Measurements from ENCODE around the gene OTULINL. TPM values are rescaled to one million over a fixed set of nuclear protein-coding genes. Genes with fewer than 3 reads are reported as not detected.

OTULINL gene
- total RNA-seq, 2 donors from 2014 or later = 6.2 to 8.9 TPM

GRCh38 chr5:14574096-14574495 is 7.5 kb upstream of the OTULINL start:
- 77 to 88% methylated on average over 3 of the region's 3 CpGs for WGBS, 2 experiments (ENCODE audit: insufficient coverage in 1 of 2, insufficient read length in 1 of 2)
- H3K4me3 Mint-ChIP-seq = no peak overlapping the region
- H3K27me3 Mint-ChIP-seq (ENCODE audit: insufficient read depth) = peaks cover 17% of the 10 kb centered on the region
- Histone ChIP-seq H3K27me3 (ENCODE audit: control insufficient read depth, insufficient read depth, low read length, poor library complexity, severe bottlenecking) (peaks cover 1% of the 10 kb centered on the region), H3K9ac (ENCODE audit: extremely low read depth, low read length, poor library complexity, severe bottlenecking) (no peak overlapping the region), H3K4me3 (ENCODE audit: low read length) (no peak overlapping the region), H3K9me3 (ENCODE audit: control insufficient read depth, low read length) (no peaks in the 10 kb centered on the region), H3K36me3 (ENCODE audit: control insufficient read depth, insufficient read depth, low read length) (no peaks in the 10 kb centered on the region), H3K27ac (ENCODE audit: low read depth, low read length) (no peak overlapping the region), H3K4me1 (ENCODE audit: control insufficient read depth, insufficient read depth, low read length) (no peaks in the 10 kb centered on the region)
- no peak overlapping the region for H3K27ac Mint-ChIP-seq
- peaks cover 15% of the 10 kb centered on the region for H3K9me3 Mint-ChIP-seq
- no peaks in the 10 kb centered on the region for H3K4me1 Mint-ChIP-seq
- no peaks in the 10 kb centered on the region for H3K36me3 Mint-ChIP-seq (ENCODE audit: low read depth)
- no peak for DNase-seq
- no peak for TF ChIP-seq CTCF (conservative IDR thresholded peaks at IDR 0.05)

GRCh38 chr5:14574891-14575508 is 6.6 kb upstream of the OTULINL start:
- Histone ChIP-seq H3K36me3 (ENCODE audit: control insufficient read depth, insufficient read depth, low read length) (no peaks in the 10 kb centered on the region), H3K9ac (ENCODE audit: extremely low read depth, low read length, poor library complexity, severe bottlenecking) (no peak overlapping the region), H3K4me1 (ENCODE audit: control insufficient read depth, insufficient read depth, low read length) (no peaks in the 10 kb centered on the region), H3K27ac (ENCODE audit: low read depth, low read length) (no peak overlapping the region), H3K27me3 (ENCODE audit: control insufficient read depth, insufficient read depth, low read length, poor library complexity, severe bottlenecking) (peaks cover 10% of the 10 kb centered on the region), H3K9me3 (ENCODE audit: control insufficient read depth, low read length) (no peaks in the 10 kb centered on the region), H3K4me3 (ENCODE audit: low read length) (no peak overlapping the region)
- WGBS, 2 experiments (ENCODE audit: insufficient coverage in 1 of 2, insufficient read length in 1 of 2) = 89 to 91% methylated on average over 1 to 2 of the region's 2 CpGs
- DNase-seq = no peak
- Mint-ChIP-seq H3K4me3 (no peak overlapping the region), H3K27me3 (ENCODE audit: insufficient read depth) (peaks cover 26% of the 10 kb centered on the region), H3K27ac (no peak overlapping the region), H3K9me3 (peaks cover 15% of the 10 kb centered on the region), H3K36me3 (ENCODE audit: low read depth) (no peaks in the 10 kb centered on the region), H3K4me1 (no peaks in the 10 kb centered on the region)
- TF ChIP-seq CTCF (conservative IDR thresholded peaks at IDR 0.05) = no peak

- Mint-ChIP-seq H3K4me3 (no peak overlapping the region), H3K36me3 (ENCODE audit: low read depth) (no peaks in the 10 kb centered on the region), H3K27ac (no peak overlapping the region), H3K27me3 (ENCODE audit: insufficient read depth) (peaks cover 38% of the 10 kb centered on the region), H3K4me1 (no peaks in the 10 kb centered on the region), H3K9me3 (peaks cover 15% of the 10 kb centered on the region)
- no peak for TF ChIP-seq CTCF (conservative IDR thresholded peaks at IDR 0.05)
- H3K27ac ChIP-seq (ENCODE audit: low read depth, low read length) = no peak overlapping the region
- no peaks in the 10 kb centered on the region for H3K4me1 ChIP-seq (ENCODE audit: control insufficient read depth, insufficient read depth, low read length)
- 89 to 96% methylated on average over 6 to 7 of the region's 7 CpGs for WGBS, 2 experiments (ENCODE audit: insufficient coverage in 1 of 2, insufficient read length in 1 of 2)
- peaks cover 22% of the 10 kb centered on the region for H3K27me3 ChIP-seq (ENCODE audit: control insufficient read depth, insufficient read depth, low read length, poor library complexity, severe bottlenecking)
- no peaks in the 10 kb centered on the region for H3K36me3 ChIP-seq (ENCODE audit: control insufficient read depth, insufficient read depth, low read length)
- H3K9ac ChIP-seq (ENCODE audit: extremely low read depth, low read length, poor library complexity, severe bottlenecking) = no peak overlapping the region
- DNase-seq = no peak
- H3K4me3 ChIP-seq (ENCODE audit: low read length) = no peak overlapping the region
- H3K9me3 ChIP-seq (ENCODE audit: control insufficient read depth, low read length) = no peaks in the 10 kb centered on the region
These were observed 5.4 kb upstream of the OTULINL start for GRCh38 chr5:14576206-14576605.
